ENCODE measurements around the gene MAPKAPK2.

Gene MAPKAPK2

GRCh38 chr1:206713910-206714312, 29.2 kb downstream of the MAPKAPK2 start:
- TF ChIP-seq CTCF (IDR thresholded peaks at IDR 0.05): no peak

GRCh38 chr1:206714331-206715058, 29.8 kb downstream of the MAPKAPK2 start:
- no peak for TF ChIP-seq CTCF (IDR thresholded peaks at IDR 0.05)

- no peak for TF ChIP-seq CTCF (IDR thresholded peaks at IDR 0.05)
Observed at GRCh38 chr1:206715120-206715519, 30.4 kb downstream of the MAPKAPK2 start.

GRCh38 chr1:206715552-206716158, 30.9 kb downstream of the MAPKAPK2 start:
- TF ChIP-seq CTCF (IDR thresholded peaks at IDR 0.05): no peak

- no peak for TF ChIP-seq CTCF (IDR thresholded peaks at IDR 0.05)
Observed at GRCh38 chr1:206716159-206716869, 31.6 kb downstream of the MAPKAPK2 start.

GRCh38 chr1:206716870-206717673, 32.4 kb downstream of the MAPKAPK2 start:
- no peak for TF ChIP-seq CTCF (IDR thresholded peaks at IDR 0.05)

GRCh38 chr1:206717674-206717989, 32.9 kb downstream of the MAPKAPK2 start:
- no peak for TF ChIP-seq CTCF (IDR thresholded peaks at IDR 0.05)

Measured in LNCAP (cell line).